Endothelial cell of umbilical vein (primary cell): ENCODE measurements around the gene GIT2. TPM values are rescaled to one million over a fixed set of nuclear protein-coding genes. Genes with fewer than 3 reads are reported as not detected.

ENCODE experiments used
- BruUV-seq: library from RNA; stranded (reverse); fragments of 400-500 nt; replicated peaks from 2 replicates; lab custom pipeline; 2021; lab: Mats Ljungman, UMichigan
- CTCF ChIA-PET: fragments of 300-600, 350-600 bp; sonication (Branson Sonifier 250); formaldehyde crosslinking; loops from one replicate; lab custom pipeline; 2021; ENCODE audit warnings: antibody characterized with exemption, inconsistent platforms; lab: Charles Lee
- POLR2A ChIA-PET: fragments of 300-600, 350-600 bp; sonication (Branson Sonifier 250); formaldehyde crosslinking; loops from one replicate; lab custom pipeline; 2021; ENCODE audit warnings: antibody characterized with exemption, inconsistent platforms; lab: Charles Lee
- DNase-seq: peaks from one replicate; pipeline ENCODE4 v3.0.0-alpha.2; 2011; ENCODE audit warnings: low read depth, low spot score
- FAIRE-seq: peaks from 2 replicates; lab custom pipeline; 2011; peaks lifted over from hg19 to GRCh38; lab: Jason Lieb, UNC
- H2AFZ ChIP-seq: 2 replicates; pipeline ENCODE4 v1.6.0; 2012; ENCODE audit warnings: low read depth, low read length, control low read depth, inconsistent platforms
- H3K27ac ChIP-seq: 2 replicates; pipeline ENCODE4 v1.5.1; 2011; ENCODE audit warnings: low read depth, mild to moderate bottlenecking, control low read depth, low read length, moderate library complexity; ENCODE audit not compliant: insufficient read depth
- H3K27me3 ChIP-seq, 2 experiments: 2 replicates each; pipeline versions ENCODE4 v1.6.0 to v1.6.1; 2011; ENCODE audit warnings: low read length in 2 of 2, mixed read lengths in 1 of 2; ENCODE audit not compliant: control insufficient read depth in 2 of 2, insufficient read depth in 2 of 2
- H3K36me3 ChIP-seq, 2 experiments: 2 replicates in 1 of 2; 3 replicates in 1 of 2; pipeline ENCODE4 v1.5.1; 2011; ENCODE audit warnings: low read length in 2 of 2, mild to moderate bottlenecking in 1 of 2, moderate library complexity in 1 of 2; ENCODE audit not compliant: control insufficient read depth in 2 of 2, insufficient read depth in 2 of 2; ENCODE audit errors: extremely low read depth in 1 of 2
- H3K4me1 ChIP-seq: 3 replicates; pipeline ENCODE4 v1.5.1; 2011; ENCODE audit warnings: mild to moderate bottlenecking, low read length; ENCODE audit not compliant: control insufficient read depth, insufficient read depth; ENCODE audit errors: extremely low read depth
- H3K4me2 ChIP-seq: 2 replicates; pipeline ENCODE4 v1.6.1; 2011; ENCODE audit warnings: low read length, control low read depth, mixed read lengths; ENCODE audit not compliant: insufficient read depth
- H3K4me3 ChIP-seq, 3 experiments: fragments of 200-600 bp in 1 of 3; sonication (generic), shearing (Covaris generic) in 1 of 3; replicated peaks in 1 of 3; 2 replicates each; pipeline ENCODE4 v1.5.1; 2011 to 2016; ENCODE audit warnings: control low read depth in 3 of 3, low read length in 3 of 3, mild to moderate bottlenecking in 2 of 3, inconsistent platforms in 1 of 3, low read depth in 1 of 3, moderate library complexity in 1 of 3; ENCODE audit not compliant: insufficient read depth in 1 of 3
- H3K79me2 ChIP-seq: 2 replicates; pipeline ENCODE4 v1.6.0; 2012; ENCODE audit warnings: low read length, inconsistent platforms; ENCODE audit not compliant: control insufficient read depth, insufficient read depth
- H3K9ac ChIP-seq: replicated peaks from 2 replicates; pipeline ENCODE3; 2011; ENCODE audit warnings: low read length, control low read depth; ENCODE audit not compliant: insufficient read depth; ENCODE audit errors: extremely low read depth
- H3K9me1 ChIP-seq: replicated peaks from 3 replicates; pipeline ENCODE4 v1.6.0; 2011; ENCODE audit warnings: mild to moderate bottlenecking, low read length; ENCODE audit not compliant: control insufficient read depth, insufficient read depth; ENCODE audit errors: extremely low read depth
- H3K9me3 ChIP-seq: replicated peaks from 2 replicates; pipeline ENCODE4 v1.5.1; 2012; ENCODE audit warnings: low read length, inconsistent platforms; ENCODE audit not compliant: control insufficient read depth, insufficient read depth
- H4K20me1 ChIP-seq: replicated peaks from 2 replicates; pipeline ENCODE3; 2011; ENCODE audit warnings: mild to moderate bottlenecking, low read length; ENCODE audit not compliant: control insufficient read depth, insufficient read depth; ENCODE audit errors: extremely low read depth
- EZH2 ChIP-seq: IDR thresholded peaks from 2 replicates; pipeline ENCODE4 v1.6.1; 2012; ENCODE audit warnings: borderline replicate concordance, low read depth, mild to moderate bottlenecking, moderate library complexity, low read length, inconsistent platforms; ENCODE audit not compliant: severe bottlenecking
- FOS ChIP-seq: IDR thresholded peaks from 2 replicates; pipeline ENCODE4 v1.6.1; 2011; ENCODE audit warnings: mild to moderate bottlenecking, low read length, moderate library complexity, borderline replicate concordance; ENCODE audit not compliant: insufficient read depth
- GATA2 ChIP-seq: IDR thresholded peaks from 2 replicates; pipeline ENCODE4 v1.7.0; 2011; ENCODE audit warnings: low read depth, mild to moderate bottlenecking, moderate library complexity, mixed read lengths, low read length; ENCODE audit not compliant: insufficient read length, insufficient read depth
- JUN ChIP-seq: IDR thresholded peaks from 2 replicates; pipeline ENCODE4 v1.6.1; 2011; ENCODE audit warnings: borderline replicate concordance, low read depth; ENCODE audit not compliant: insufficient read length, insufficient read depth
- MYC ChIP-seq: IDR thresholded peaks from one replicate; pipeline ENCODE4 v1.6.1; 2011; ENCODE audit warnings: mild to moderate bottlenecking, low read depth, low read length
- POLR2A ChIP-seq: IDR thresholded peaks from 2 replicates; pipeline ENCODE4 v1.6.1; 2012; ENCODE audit warnings: low read depth, mild to moderate bottlenecking, control low read depth, low read length
- POLR2AphosphoS5 ChIP-seq: IDR thresholded peaks from 2 replicates; pipeline ENCODE4 v1.6.1; 2012; ENCODE audit warnings: low read depth, mild to moderate bottlenecking, control low read depth, low read length, moderate library complexity; ENCODE audit not compliant: insufficient read depth
- dilution Hi-C: fragments of 300-500 bp; cut with MboI; formaldehyde crosslinking; loops from one replicate; pipeline ENCODE4 v1.15.0; 2019; ENCODE audit warnings: low sequenced_read_pairs; ENCODE audit not compliant: extremely low pct_ligation_motif_present
- intact Hi-C: fragments of 100-400 bp; cut with micrococcal nuclease; formaldehyde crosslinking; loops from one replicate; pipeline ENCODE4 v1.10.0; 2022
- polyA plus RNA-seq, 4 experiments: library from polyadenylated mRNA; depleted of rRNA in 3 of 4; stranded (reverse) in 3 of 4; unstranded in 1 of 4; fragments of >200 nt; gene quantifications; 2 replicates each; pipeline versions ENCODE4 v1.2.1 to v1.2.3, GENCODE V29; 2011 to 2012; ENCODE audit warnings: missing spikeins in 1 of 4
- total RNA-seq: library from RNA; stranded (reverse); gene quantifications from 2 replicates; pipeline ENCODE4 v1.2.3, GENCODE V29; 2021
- TF ChIP-seq, protein P1 (sequence below): IDR thresholded peaks from 2 replicates; pipeline ENCODE4 v1.6.1; 2011; ENCODE audit not compliant: insufficient read depth, insufficient read length
- TF ChIP-seq, protein P2 (sequence below), 2 donors: IDR thresholded peaks; 1 replicate in 1 of 2; 2 replicates in 1 of 2; pipeline ENCODE4 v1.5.1; 2011; ENCODE audit warnings: low read length in 2 of 2, mild to moderate bottlenecking in 2 of 2, moderate library complexity in 2 of 2, control low read depth in 1 of 2, inconsistent platforms in 1 of 2, low read depth in 1 of 2; ENCODE audit not compliant: insufficient read depth in 1 of 2; ENCODE audit errors: extremely low read depth in 1 of 2

GIT2 gene
- total and polyA plus RNA-seq, 2 donors (not counting 3 experiments of a cell fraction or from before 2014, with no cell fraction given): 37.3 to 77.2 TPM

DNA sequence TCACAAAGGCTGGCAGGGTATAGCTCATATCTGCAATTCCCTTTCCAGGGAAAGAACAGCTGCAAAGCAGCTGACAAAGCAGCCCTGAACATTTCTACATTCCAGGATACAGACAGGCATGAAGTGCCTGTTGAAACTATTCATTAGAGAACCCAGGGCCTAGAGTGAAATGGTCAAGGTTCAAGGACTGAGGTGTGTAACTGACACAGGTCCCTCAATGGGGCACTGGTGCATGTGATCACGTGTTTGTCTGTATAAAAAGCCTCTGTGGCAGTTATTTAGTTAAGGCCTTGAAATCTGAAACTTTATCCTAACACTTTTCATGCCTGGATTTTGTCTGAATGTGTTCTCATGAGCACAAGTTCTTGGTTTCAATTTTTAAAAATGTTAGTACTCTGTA is 47.1 kb downstream of the GIT2 start:
- Histone ChIP-seq H3K27me3 (no peaks in the 10 kb centered on the region), H3K4me3 (no peak overlapping the region), H3K9me1 (no peaks in the 10 kb centered on the region), H3K79me2 (no peaks in the 10 kb centered on the region), H3K9ac (no peak overlapping the region), H3K9me3 (no peaks in the 10 kb centered on the region), H3K4me1 (peaks cover 28% of the 10 kb centered on the region), H3K36me3 (peaks cover 30 to 36% of the 10 kb centered on the region in 2 experiments), H4K20me1 (no peaks in the 10 kb centered on the region), H3K4me2 (no peak overlapping the region), H3K27ac (no peak overlapping the region), H2AFZ (no peak overlapping the region)
- intact Hi-C loops (loop anchor here (5.0 kb wide), 1 partner anchor 48 kb away; the partner anchor contains the start of genes ANKRD13A and GIT2), dilution Hi-C loops (no loop called here)
- FAIRE-seq (peak; percentile 24), DNase-seq (no peak)
- no TSS peak for BruUV-seq
- CTCF ChIA-PET: no interaction called here
- TF ChIP-seq EZH2: no peak
- TF ChIP-seq FOS: no peak
- TF ChIP-seq POLR2A: no peak
- TF ChIP-seq, protein P1, sequence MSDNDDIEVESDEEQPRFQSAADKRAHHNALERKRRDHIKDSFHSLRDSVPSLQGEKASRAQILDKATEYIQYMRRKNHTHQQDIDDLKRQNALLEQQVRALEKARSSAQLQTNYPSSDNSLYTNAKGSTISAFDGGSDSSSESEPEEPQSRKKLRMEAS: no peak
- TF ChIP-seq JUN: no peak
- TF ChIP-seq, protein P2, sequence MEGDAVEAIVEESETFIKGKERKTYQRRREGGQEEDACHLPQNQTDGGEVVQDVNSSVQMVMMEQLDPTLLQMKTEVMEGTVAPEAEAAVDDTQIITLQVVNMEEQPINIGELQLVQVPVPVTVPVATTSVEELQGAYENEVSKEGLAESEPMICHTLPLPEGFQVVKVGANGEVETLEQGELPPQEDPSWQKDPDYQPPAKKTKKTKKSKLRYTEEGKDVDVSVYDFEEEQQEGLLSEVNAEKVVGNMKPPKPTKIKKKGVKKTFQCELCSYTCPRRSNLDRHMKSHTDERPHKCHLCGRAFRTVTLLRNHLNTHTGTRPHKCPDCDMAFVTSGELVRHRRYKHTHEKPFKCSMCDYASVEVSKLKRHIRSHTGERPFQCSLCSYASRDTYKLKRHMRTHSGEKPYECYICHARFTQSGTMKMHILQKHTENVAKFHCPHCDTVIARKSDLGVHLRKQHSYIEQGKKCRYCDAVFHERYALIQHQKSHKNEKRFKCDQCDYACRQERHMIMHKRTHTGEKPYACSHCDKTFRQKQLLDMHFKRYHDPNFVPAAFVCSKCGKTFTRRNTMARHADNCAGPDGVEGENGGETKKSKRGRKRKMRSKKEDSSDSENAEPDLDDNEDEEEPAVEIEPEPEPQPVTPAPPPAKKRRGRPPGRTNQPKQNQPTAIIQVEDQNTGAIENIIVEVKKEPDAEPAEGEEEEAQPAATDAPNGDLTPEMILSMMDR (IDR thresholded peaks at IDR 0.05; ENCODE audit: extremely low read depth in 1 of 2, insufficient read depth in 1 of 2, low read depth in 1 of 2, low read length in 2 of 2): no peak
- no peak for TF ChIP-seq GATA2
- no peak for TF ChIP-seq POLR2AphosphoS5
- TF ChIP-seq MYC: no peak
- POLR2A ChIA-PET: no interaction called here
